Measurements from ENCODE around the gene ROBO1.
A peak's percentile ranks its signal among the peaks of the same experiment; 100 is the strongest.
"Not testable (repeated sequence)": the region's sequence is repeated elsewhere in the genome, so short reads cannot be mapped to it uniquely, and the experiment has no call there.

Gene ROBO1

GRCh38 chr3:78737988-78738387, 1029.8 kb downstream of the ROBO1 start:
- no peak for DNase-seq (ENCODE audit: insufficient read length, low spot score)
- TF ChIP-seq POLR2A (IDR thresholded peaks at IDR 0.05; ENCODE audit: low read depth, low read length) = no peak
- FAIRE-seq = peak; percentile 78

GRCh38 chr3:78736863-78737262, 1030.9 kb downstream of the ROBO1 start:
- TF ChIP-seq POLR2A (IDR thresholded peaks at IDR 0.05; ENCODE audit: low read depth, low read length) = no peak
- DNase-seq (ENCODE audit: insufficient read length, low spot score) = no peak
- no peak for FAIRE-seq

GRCh38 chr3:78734048-78734637, 1033.7 kb downstream of the ROBO1 start:
- TF ChIP-seq POLR2A (IDR thresholded peaks at IDR 0.05; ENCODE audit: low read depth, low read length) = no peak
- FAIRE-seq (peak; percentile 81), DNase-seq (ENCODE audit: insufficient read length, low spot score) (no peak)

GRCh38 chr3:78732893-78733292, 1034.9 kb downstream of the ROBO1 start:
- DNase-seq (ENCODE audit: insufficient read length, low spot score) = no peak
- no peak for FAIRE-seq
- TF ChIP-seq POLR2A (IDR thresholded peaks at IDR 0.05; ENCODE audit: low read depth, low read length) = no peak

- FAIRE-seq (no peak), DNase-seq (ENCODE audit: insufficient read length, low spot score) (no peak)
- no peak for TF ChIP-seq POLR2A (IDR thresholded peaks at IDR 0.05; ENCODE audit: low read depth, low read length)
These were observed 1035.3 kb downstream of the ROBO1 start for GRCh38 chr3:78732471-78732870.

- DNase-seq (ENCODE audit: insufficient read length, low spot score) (no peak), FAIRE-seq (peak; percentile 27)
- TF ChIP-seq POLR2A (IDR thresholded peaks at IDR 0.05; ENCODE audit: low read depth, low read length) = no peak
These were observed 1037.9 kb downstream of the ROBO1 start for GRCh38 chr3:78729946-78730345.

- TF ChIP-seq POLR2A (IDR thresholded peaks at IDR 0.05; ENCODE audit: low read depth, low read length) = no peak
- peak; percentile 67 for FAIRE-seq
- no peak for DNase-seq (ENCODE audit: insufficient read length, low spot score)
These were observed 1039.2 kb downstream of the ROBO1 start for GRCh38 chr3:78728406-78729145.

- TF ChIP-seq POLR2A (IDR thresholded peaks at IDR 0.05; ENCODE audit: low read depth, low read length) = no peak
- no peak for DNase-seq (ENCODE audit: insufficient read length, low spot score)
- no peak for FAIRE-seq
These were observed 1041.3 kb downstream of the ROBO1 start for GRCh38 chr3:78726545-78726944.

- no peak for FAIRE-seq
- no peak for TF ChIP-seq POLR2A (IDR thresholded peaks at IDR 0.05; ENCODE audit: low read depth, low read length)
- DNase-seq (ENCODE audit: insufficient read length, low spot score) = no peak
These were observed 1042.0 kb downstream of the ROBO1 start for GRCh38 chr3:78725703-78726246.

GRCh38 chr3:78724859-78725258, 1042.9 kb downstream of the ROBO1 start:
- FAIRE-seq (peak; percentile 20), DNase-seq (ENCODE audit: insufficient read length, low spot score) (no peak)

GRCh38 chr3:78724364-78724763, 1043.4 kb downstream of the ROBO1 start:
- not testable (repeated sequence) for DNase-seq (ENCODE audit: insufficient read length, low spot score); FAIRE-seq

More at GRCh38 chr3:78724859-78725258, 1042.9 kb downstream of the ROBO1 start:
- no peak for TF ChIP-seq POLR2A (IDR thresholded peaks at IDR 0.05; ENCODE audit: low read depth, low read length)

GRCh38 chr3:78721771-78722543, 1045.8 kb downstream of the ROBO1 start:
- DNase-seq (ENCODE audit: insufficient read length, low spot score) (no peak), FAIRE-seq (no peak)
- TF ChIP-seq POLR2A (IDR thresholded peaks at IDR 0.05; ENCODE audit: low read depth, low read length) = no peak

GRCh38 chr3:78718707-78719106, 1049.1 kb downstream of the ROBO1 start:
- no peak for FAIRE-seq
- TF ChIP-seq POLR2A (IDR thresholded peaks at IDR 0.05; ENCODE audit: low read depth, low read length) = no peak
- no peak for DNase-seq (ENCODE audit: insufficient read length, low spot score)

GRCh38 chr3:78717041-78717440, 1050.8 kb downstream of the ROBO1 start:
- no peak for TF ChIP-seq POLR2A (IDR thresholded peaks at IDR 0.05; ENCODE audit: low read depth, low read length)
- FAIRE-seq (no peak), DNase-seq (ENCODE audit: insufficient read length, low spot score) (no peak)

Data from H54 (cell line).